GM06990 (cell line): ENCODE data around the gene DHCR7.

ENCODE experiments used
- DNase-seq: peaks from one replicate; pipeline ENCODE4 v3.0.0-alpha.2; 2011; ENCODE audit not compliant: insufficient read length; ENCODE audit errors: extremely low read depth
- H3K27me3 ChIP-seq: replicated peaks from 2 replicates; pipeline ENCODE4 v1.6.0; 2011; ENCODE audit warnings: low read length; ENCODE audit not compliant: control insufficient read depth, insufficient read depth
- H3K36me3 ChIP-seq: 2 replicates; pipeline ENCODE4 v1.5.1; 2011; ENCODE audit warnings: low read length; ENCODE audit not compliant: control insufficient read depth, insufficient read depth
- H3K4me3 ChIP-seq: replicated peaks from 2 replicates; pipeline ENCODE4 v1.5.1; 2011; ENCODE audit warnings: low read depth, mild to moderate bottlenecking, control low read depth, low read length
- TF ChIP-seq, protein P1 (sequence below): IDR thresholded peaks from 2 replicates; pipeline ENCODE4 v1.5.1; 2011; ENCODE audit warnings: low read length, control low read depth, mild to moderate bottlenecking, inconsistent platforms; ENCODE audit not compliant: insufficient read depth, poor library complexity, severe bottlenecking

The DHCR7 gene

DNA sequence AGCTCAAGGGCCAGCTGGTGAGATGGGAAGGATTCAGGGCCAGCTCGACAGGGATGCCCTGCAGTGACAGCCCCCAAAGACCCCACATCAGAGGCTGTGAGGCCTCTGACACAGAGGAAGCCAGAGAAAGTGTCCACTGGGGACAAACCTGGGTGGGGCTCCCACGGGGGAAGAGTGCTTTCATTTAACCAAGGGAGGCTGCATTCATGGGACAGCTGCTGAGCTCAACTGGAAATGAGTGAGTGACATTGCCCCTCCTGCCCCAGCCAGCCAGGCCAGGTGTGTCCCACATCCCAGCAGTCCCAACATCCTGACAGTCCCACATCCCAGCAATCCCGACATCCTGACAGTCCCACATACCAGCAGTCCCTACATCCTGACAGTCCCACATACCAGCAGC, 61.0 kb downstream of the DHCR7 start:
- no peak overlapping the region for H3K4me3 ChIP-seq
- TF ChIP-seq, protein P1, sequence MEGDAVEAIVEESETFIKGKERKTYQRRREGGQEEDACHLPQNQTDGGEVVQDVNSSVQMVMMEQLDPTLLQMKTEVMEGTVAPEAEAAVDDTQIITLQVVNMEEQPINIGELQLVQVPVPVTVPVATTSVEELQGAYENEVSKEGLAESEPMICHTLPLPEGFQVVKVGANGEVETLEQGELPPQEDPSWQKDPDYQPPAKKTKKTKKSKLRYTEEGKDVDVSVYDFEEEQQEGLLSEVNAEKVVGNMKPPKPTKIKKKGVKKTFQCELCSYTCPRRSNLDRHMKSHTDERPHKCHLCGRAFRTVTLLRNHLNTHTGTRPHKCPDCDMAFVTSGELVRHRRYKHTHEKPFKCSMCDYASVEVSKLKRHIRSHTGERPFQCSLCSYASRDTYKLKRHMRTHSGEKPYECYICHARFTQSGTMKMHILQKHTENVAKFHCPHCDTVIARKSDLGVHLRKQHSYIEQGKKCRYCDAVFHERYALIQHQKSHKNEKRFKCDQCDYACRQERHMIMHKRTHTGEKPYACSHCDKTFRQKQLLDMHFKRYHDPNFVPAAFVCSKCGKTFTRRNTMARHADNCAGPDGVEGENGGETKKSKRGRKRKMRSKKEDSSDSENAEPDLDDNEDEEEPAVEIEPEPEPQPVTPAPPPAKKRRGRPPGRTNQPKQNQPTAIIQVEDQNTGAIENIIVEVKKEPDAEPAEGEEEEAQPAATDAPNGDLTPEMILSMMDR = no peak
- no peak for DNase-seq
- no peaks in the 10 kb centered on the region for H3K36me3 ChIP-seq
- H3K27me3 ChIP-seq = peaks cover 1% of the 10 kb centered on the region; the same call in 1 of the 2 replicates

DNA sequence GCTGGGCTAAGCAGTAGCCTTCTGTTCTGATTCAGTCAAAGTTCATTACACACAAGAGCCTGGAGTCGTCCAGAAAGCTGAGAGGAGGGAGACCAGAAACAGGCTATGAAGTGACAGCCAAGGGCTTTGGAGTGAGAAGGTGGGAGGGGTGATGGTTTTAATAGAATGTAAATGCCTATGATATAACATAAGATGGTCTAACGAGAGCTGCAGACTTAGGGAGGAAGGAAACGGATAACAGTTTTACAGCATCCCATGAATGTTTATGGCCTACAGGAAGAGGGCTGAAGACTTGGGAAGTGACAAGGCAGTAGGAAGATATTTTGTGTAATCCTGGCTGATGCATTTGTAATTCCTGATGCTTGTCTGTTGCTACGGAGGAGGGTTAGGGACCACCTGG, 62.0 kb downstream of the DHCR7 start:
- Histone ChIP-seq H3K27me3 (peaks cover 1% of the 10 kb centered on the region; the same call in 1 of the 2 replicates), H3K36me3 (no peaks in the 10 kb centered on the region), H3K4me3 (no peak overlapping the region)
- TF ChIP-seq, protein P1 = no peak
- DNase-seq = no peak

DNA sequence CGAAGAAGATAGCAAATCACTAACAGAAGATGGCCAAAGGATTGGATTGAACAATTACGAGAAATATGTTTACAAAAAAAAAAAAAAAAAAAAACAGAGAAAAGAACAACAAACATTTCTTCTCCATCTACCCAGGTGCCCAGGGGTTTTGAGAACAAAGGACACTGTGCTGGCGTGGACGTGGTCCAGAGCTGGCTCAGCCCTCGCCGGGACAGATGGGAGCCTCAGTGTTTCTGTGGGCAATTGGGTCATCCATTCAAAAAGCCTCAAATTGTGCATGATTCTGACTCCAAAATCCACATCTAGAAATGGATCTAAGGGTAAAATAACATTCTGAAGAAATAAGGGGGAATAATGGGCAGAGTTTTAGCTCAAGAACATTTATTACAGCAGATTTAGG, 63.1 kb downstream of the DHCR7 start:
- Histone ChIP-seq H3K36me3 (no peaks in the 10 kb centered on the region), H3K27me3 (peaks cover 1% of the 10 kb centered on the region; the same call in 1 of the 2 replicates), H3K4me3 (no peak overlapping the region)
- TF ChIP-seq, protein P1 = no peak
- no peak for DNase-seq

DNA sequence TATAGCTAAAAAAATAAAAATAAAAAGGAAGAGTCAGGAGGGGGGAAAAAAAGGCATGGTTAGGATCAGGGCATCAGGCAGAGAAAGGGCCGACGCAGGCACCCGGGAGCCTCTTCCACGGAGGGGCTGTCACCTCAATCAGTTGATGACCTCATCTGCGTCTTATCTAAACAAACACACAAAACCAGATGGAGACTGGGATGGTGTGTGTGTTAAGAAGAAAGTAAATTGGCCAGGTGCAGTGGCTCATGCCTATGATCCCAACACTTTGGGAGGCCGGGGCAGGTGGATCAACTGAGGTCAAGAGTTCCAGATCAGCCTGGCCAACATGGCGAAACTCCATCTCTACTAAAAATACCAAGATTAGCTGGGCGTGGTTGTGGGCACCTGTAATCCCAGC, 63.6 kb downstream of the DHCR7 start:
- no peak for DNase-seq
- no peak overlapping the region for H3K4me3 ChIP-seq
- no peaks in the 10 kb centered on the region for H3K36me3 ChIP-seq
- peaks cover 1% of the 10 kb centered on the region; the same call in 1 of the 2 replicates for H3K27me3 ChIP-seq
- TF ChIP-seq, protein P1 = no peak
